Osteoblast (primary cell): ENCODE results near the gene OR1Q1. TPM values are rescaled to one million over a fixed set of nuclear protein-coding genes. Genes with fewer than 3 reads are reported as not detected.

Experiments used
- DNase-seq: peaks from one replicate; pipeline ENCODE4 v3.0.0; 2011; ENCODE audit warnings: low spot score, mixed read lengths; ENCODE audit not compliant: insufficient read length; ENCODE audit errors: missing footprints
- H2AFZ ChIP-seq: 2 replicates; pipeline ENCODE4 v1.6.0; 2011; ENCODE audit warnings: mild to moderate bottlenecking, low read length
- H3K27ac ChIP-seq: 2 replicates; pipeline ENCODE4 v1.5.1; 2011; ENCODE audit warnings: mild to moderate bottlenecking, low read depth, low read length, moderate library complexity
- H3K27me3 ChIP-seq: 2 replicates; pipeline ENCODE4 v1.6.0; 2012; ENCODE audit warnings: mild to moderate bottlenecking, control low read depth, inconsistent platforms, low read length, moderate library complexity; ENCODE audit not compliant: insufficient read depth
- H3K36me3 ChIP-seq: 2 replicates; pipeline ENCODE4 v1.5.1; 2011; ENCODE audit warnings: mild to moderate bottlenecking, low read length, control low read depth, moderate library complexity; ENCODE audit not compliant: insufficient read depth
- H3K4me1 ChIP-seq: 2 replicates; pipeline ENCODE4 v1.5.1; 2011; ENCODE audit warnings: mild to moderate bottlenecking, low read length, control low read depth, moderate library complexity; ENCODE audit not compliant: insufficient read depth
- H3K4me2 ChIP-seq: 2 replicates; pipeline ENCODE4 v1.6.0; 2011; ENCODE audit warnings: mild to moderate bottlenecking, low read length; ENCODE audit not compliant: insufficient read depth
- H3K4me3 ChIP-seq: fragments of 200-600 bp; sonication (generic); 3 replicates; pipeline ENCODE4 v1.5.1; 2012; ENCODE audit warnings: mild to moderate bottlenecking, low read length, inconsistent platforms; ENCODE audit not compliant: insufficient read depth
- H3K79me2 ChIP-seq: 2 replicates; pipeline ENCODE4 v1.6.0; 2012; ENCODE audit warnings: mild to moderate bottlenecking, low read length, control low read depth, inconsistent platforms; ENCODE audit not compliant: insufficient read depth
- H3K9me3 ChIP-seq: 2 replicates; pipeline ENCODE4 v1.5.1; 2011; ENCODE audit warnings: low read depth, low read length, control low read depth
- H4K20me1 ChIP-seq: 2 replicates; pipeline ENCODE4 v1.6.0; 2012; ENCODE audit warnings: mild to moderate bottlenecking, low read length, control low read depth; ENCODE audit not compliant: insufficient read depth
- CTCF ChIP-seq: IDR thresholded peaks from 2 replicates; pipeline ENCODE4 v1.5.1; 2011; ENCODE audit warnings: mild to moderate bottlenecking, low read depth, low read length, moderate library complexity; ENCODE audit errors: extremely low read depth
- total RNA-seq: library from RNA; depleted of rRNA; stranded (reverse); fragments of >200 nt; gene quantifications from 2 replicates; pipeline ENCODE4 v1.2.3, GENCODE V29; 2012

Gene OR1Q1
- total RNA-seq: under 0.01 TPM in 1 of 2 replicates, not detected in the other

GRCh38 chr9:122614362-122614761 lies at the start of gene OR1Q1:
OR1Q1 (plus strand) TSS chr9:122614738; CDS start chr9:122614738, 0 bp downstream.
- no peaks in the 10 kb centered on the region for H3K9me3 ChIP-seq
- H3K27me3 ChIP-seq: no peaks in the 10 kb centered on the region

GRCh38 chr9:122567901-122568300 lies 46.6 kb upstream of the OR1Q1 start:
- no peaks in the 10 kb centered on the region for H3K27me3 ChIP-seq
- DNase-seq: no peak
- no peaks in the 10 kb centered on the region for H3K79me2 ChIP-seq
- H3K27ac ChIP-seq: no peak overlapping the region
- no peaks in the 10 kb centered on the region for H4K20me1 ChIP-seq
- H3K36me3 ChIP-seq: no peaks in the 10 kb centered on the region
- no peak overlapping the region for H2AFZ ChIP-seq
- no peak overlapping the region for H3K4me2 ChIP-seq
- no peaks in the 10 kb centered on the region for H3K9me3 ChIP-seq
- no peak for TF ChIP-seq CTCF
- no peaks in the 10 kb centered on the region for H3K4me1 ChIP-seq
- no peak overlapping the region for H3K4me3 ChIP-seq

More at GRCh38 chr9:122614362-122614761, at the start of gene OR1Q1:
- Histone ChIP-seq H2AFZ (no peak within 1 kb of the TSS), H3K79me2 (no peaks in the 10 kb centered on the region), H3K4me1 (no peaks in the 10 kb centered on the region), H3K4me3 (no peak within 1 kb of the TSS), H3K27ac (no peak within 1 kb of the TSS), H3K4me2 (no peak within 1 kb of the TSS), H3K36me3 (no peaks in the 10 kb centered on the region), H4K20me1 (no peaks in the 10 kb centered on the region)
- TF ChIP-seq CTCF: no peak
- no peak for DNase-seq

GRCh38 chr9:122572456-122572855 lies 42.1 kb upstream of the OR1Q1 start:
- H3K4me3 ChIP-seq: no peak overlapping the region
- no peak for DNase-seq
- no peak overlapping the region for H3K27ac ChIP-seq
- TF ChIP-seq CTCF: no peak
- H3K4me1 ChIP-seq: no peaks in the 10 kb centered on the region
- H3K9me3 ChIP-seq: no peaks in the 10 kb centered on the region
- H3K79me2 ChIP-seq: no peaks in the 10 kb centered on the region
- H3K36me3 ChIP-seq: no peaks in the 10 kb centered on the region
- H3K4me2 ChIP-seq: no peak overlapping the region
- H2AFZ ChIP-seq: no peak overlapping the region
- H3K27me3 ChIP-seq: no peaks in the 10 kb centered on the region
- no peaks in the 10 kb centered on the region for H4K20me1 ChIP-seq

- H3K4me3 ChIP-seq: no peak overlapping the region
Measured at GRCh38 chr9:122579874-122580273, 34.7 kb upstream of the OR1Q1 start.

More at GRCh38 chr9:122579874-122580273, 34.7 kb upstream of the OR1Q1 start:
- H3K4me1 ChIP-seq: no peaks in the 10 kb centered on the region
- no peak overlapping the region for H3K4me2 ChIP-seq
- no peak overlapping the region for H3K27ac ChIP-seq
- no peaks in the 10 kb centered on the region for H3K36me3 ChIP-seq
- no peaks in the 10 kb centered on the region for H3K9me3 ChIP-seq
- no peak for DNase-seq
- H3K27me3 ChIP-seq: no peaks in the 10 kb centered on the region
- H2AFZ ChIP-seq: no peak overlapping the region
- no peak for TF ChIP-seq CTCF
- H4K20me1 ChIP-seq: no peaks in the 10 kb centered on the region
- no peaks in the 10 kb centered on the region for H3K79me2 ChIP-seq
